K562 (cell line): ENCODE data around the gene DDX20. TPM values are rescaled to one million over a fixed set of nuclear protein-coding genes. Genes with fewer than 3 reads are reported as not detected.

Experiments
- CBFB ChIP-seq: sonication (generic); formaldehyde crosslinking; IDR thresholded peaks from 2 replicates; pipeline ENCODE4 v1.4.0; 2020; ENCODE audit warnings: mild to moderate bottlenecking, missing genetic modification reagents
- CSDE1 ChIP-seq, 2 experiments: fragments of 450-650 bp; IDR thresholded peaks; 2 replicates each; pipeline ENCODE4 v1.6.1; 2016; ENCODE audit warnings: mild to moderate bottlenecking in 1 of 2
- FOXM1 ChIP-seq, 2 experiments: fragments of 450-650 bp in 1 of 2; sonication (generic) in 1 of 2; formaldehyde crosslinking in 1 of 2; IDR thresholded peaks; 2 replicates each; pipeline versions ENCODE4 v1.6.1 to v1.9.0; 2017 to 2022; ENCODE audit warnings: low read depth in 2 of 2, mild to moderate bottlenecking in 2 of 2, missing genetic modification reagents in 1 of 2, moderate library complexity in 1 of 2
- HEY1 ChIP-seq: fragments of 250-450 bp; sonication (Bioruptor Pico); IDR thresholded peaks from 2 replicates; pipeline ENCODE4 v1.5.0; 2020; ENCODE audit warnings: mild to moderate bottlenecking, moderate library complexity, borderline replicate concordance
- MBD1 ChIP-seq: fragments of 250-450 bp; sonication (Bioruptor Pico); IDR thresholded peaks from 2 replicates; pipeline ENCODE4 v1.8.0; 2022; ENCODE audit warnings: inconsistent platforms
- MGA ChIP-seq: fragments of 450-650 bp; IDR thresholded peaks from 2 replicates; pipeline ENCODE4 v1.6.1; 2016; ENCODE audit warnings: mild to moderate bottlenecking, moderate library complexity
- PURB ChIP-seq: sonication (generic); formaldehyde crosslinking; IDR thresholded peaks from 2 replicates; pipeline ENCODE4 v1.9.0; 2021; ENCODE audit warnings: low read depth, mild to moderate bottlenecking, missing genetic modification reagents
- SNRNP70 ChIP-seq: fragments of 200-400 bp; formaldehyde crosslinking; optimal IDR thresholded peaks from 2 replicates; pipeline ENCODE3; 2017; ENCODE audit warnings: low read depth, low read length
- polyA plus RNA-seq, 8 experiments: library from polyadenylated mRNA; depleted of rRNA in 4 of 8; stranded (reverse) in 5 of 8; unstranded in 3 of 8; fragments of >200 nt; fragmentation: Nextera tagmentation in 2 of 8; fragmentation: Illumina TruSeq in 1 of 8; extraction: Ambion mirVana in 2 of 8; extraction: Trizol in 1 of 8; gene quantifications; 2 replicates each; pipeline versions ENCODE4 v1.2.1 to v1.2.3, GENCODE V29; 2011 to 2014; ENCODE audit warnings: inconsistent platforms in 1 of 8, missing spikeins in 1 of 8
- total RNA-seq, 7 experiments: library from RNA; depleted of rRNA in 6 of 7; stranded (reverse); fragments of >200 nt in 6 of 7; fragmentation: Illumina TruSeq in 2 of 7; extraction: Trizol in 2 of 7; gene quantifications; 2 replicates each; pipeline versions ENCODE4 v1.2.1 to v1.2.3, GENCODE V29; 2011 to 2021; ENCODE audit warnings: low replicate concordance in 1 of 7
- TF ChIP-seq, protein P1 (sequence below): fragments of 150-350 bp; conservative IDR thresholded peaks from 2 replicates; pipeline ENCODE4 v1.6.1; 2014; ENCODE audit warnings: low read length

DDX20 gene
- total and polyA plus RNA-seq, 9 of the 15 experiments (the other 6 are each of a cell fraction or from before 2014, with no cell fraction given) = 8.3 to 33.4 (median 24.5) TPM

- TF ChIP-seq MGA (peak; percentile 91), PURB (CRISPR knock-in tag) (no peak), MBD1 (CRISPR knock-in tag) (no peak), HEY1 (CRISPR knock-in tag) (no peak), CBFB (CRISPR knock-in tag) (peak; percentile 88; the same call in 1 of the 2 replicates), CSDE1 (IDR thresholded peaks at IDR 0.05) (peak in 1 of 2 experiments; percentile 55; a peak in 2 of 4 replicates), SNRNP70 (no peak), FOXM1 (IDR thresholded peaks at IDR 0.05; ENCODE audit: low read depth) (peak; percentile 42), FOXM1 (CRISPR knock-in tag; IDR thresholded peaks at IDR 0.05; ENCODE audit: low read depth) (peak; percentile 93)
- TF ChIP-seq, protein P1, sequence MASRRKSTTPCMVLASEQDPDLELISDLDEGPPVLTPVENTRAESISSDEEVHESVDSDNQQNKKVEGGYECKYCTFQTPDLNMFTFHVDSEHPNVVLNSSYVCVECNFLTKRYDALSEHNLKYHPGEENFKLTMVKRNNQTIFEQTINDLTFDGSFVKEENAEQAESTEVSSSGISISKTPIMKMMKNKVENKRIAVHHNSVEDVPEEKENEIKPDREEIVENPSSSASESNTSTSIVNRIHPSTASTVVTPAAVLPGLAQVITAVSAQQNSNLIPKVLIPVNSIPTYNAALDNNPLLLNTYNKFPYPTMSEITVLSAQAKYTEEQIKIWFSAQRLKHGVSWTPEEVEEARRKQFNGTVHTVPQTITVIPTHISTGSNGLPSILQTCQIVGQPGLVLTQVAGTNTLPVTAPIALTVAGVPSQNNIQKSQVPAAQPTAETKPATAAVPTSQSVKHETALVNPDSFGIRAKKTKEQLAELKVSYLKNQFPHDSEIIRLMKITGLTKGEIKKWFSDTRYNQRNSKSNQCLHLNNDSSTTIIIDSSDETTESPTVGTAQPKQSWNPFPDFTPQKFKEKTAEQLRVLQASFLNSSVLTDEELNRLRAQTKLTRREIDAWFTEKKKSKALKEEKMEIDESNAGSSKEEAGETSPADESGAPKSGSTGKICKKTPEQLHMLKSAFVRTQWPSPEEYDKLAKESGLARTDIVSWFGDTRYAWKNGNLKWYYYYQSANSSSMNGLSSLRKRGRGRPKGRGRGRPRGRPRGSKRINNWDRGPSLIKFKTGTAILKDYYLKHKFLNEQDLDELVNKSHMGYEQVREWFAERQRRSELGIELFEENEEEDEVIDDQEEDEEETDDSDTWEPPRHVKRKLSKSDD = peak; percentile 88
These were observed at the start of gene DDX20 (continued) for GRCh38 chr1:111755331-111756123.
